Fibroblast of pulmonary artery (primary cell): Measurements from ENCODE around the gene TPCN2.

Source experiments
- DNase-seq: peaks from one replicate; pipeline ENCODE4 v3.0.0-alpha.2; 2010; ENCODE audit warnings: low read depth
- H3K4me3 ChIP-seq: replicated peaks from 2 replicates; pipeline ENCODE4 v1.5.1; 2011; ENCODE audit warnings: low read depth, mild to moderate bottlenecking, control low read depth, low read length, moderate library complexity
- CTCF ChIP-seq: IDR thresholded peaks from 2 replicates; pipeline ENCODE4 v1.5.1; 2011; ENCODE audit warnings: mild to moderate bottlenecking, control low read depth, low read length, inconsistent platforms; ENCODE audit errors: missing control alignments

The TPCN2 gene

DNA sequence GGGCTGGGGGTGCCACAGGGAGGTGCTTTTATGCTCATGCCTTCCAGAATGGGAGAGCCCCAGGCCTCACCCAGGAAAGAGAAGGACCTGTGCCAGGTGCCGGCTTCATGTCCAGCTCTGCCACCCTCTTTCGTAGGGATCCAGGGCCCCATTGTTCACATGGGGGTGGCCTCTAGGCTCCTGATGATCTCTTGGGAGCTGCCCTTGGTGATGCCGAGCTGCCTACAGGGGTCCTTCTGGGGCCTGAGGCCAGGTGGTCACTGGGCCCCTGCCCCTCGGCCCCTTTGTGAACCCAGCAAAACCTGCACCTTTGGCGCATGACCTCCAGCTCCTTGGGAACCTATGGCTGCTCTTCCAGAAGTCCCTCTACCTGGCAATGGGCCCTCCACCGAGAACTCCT is 65.6 kb downstream of the TPCN2 start:
- no peak for TF ChIP-seq CTCF
- no peak for DNase-seq
- H3K4me3 ChIP-seq: no peak overlapping the region

DNA sequence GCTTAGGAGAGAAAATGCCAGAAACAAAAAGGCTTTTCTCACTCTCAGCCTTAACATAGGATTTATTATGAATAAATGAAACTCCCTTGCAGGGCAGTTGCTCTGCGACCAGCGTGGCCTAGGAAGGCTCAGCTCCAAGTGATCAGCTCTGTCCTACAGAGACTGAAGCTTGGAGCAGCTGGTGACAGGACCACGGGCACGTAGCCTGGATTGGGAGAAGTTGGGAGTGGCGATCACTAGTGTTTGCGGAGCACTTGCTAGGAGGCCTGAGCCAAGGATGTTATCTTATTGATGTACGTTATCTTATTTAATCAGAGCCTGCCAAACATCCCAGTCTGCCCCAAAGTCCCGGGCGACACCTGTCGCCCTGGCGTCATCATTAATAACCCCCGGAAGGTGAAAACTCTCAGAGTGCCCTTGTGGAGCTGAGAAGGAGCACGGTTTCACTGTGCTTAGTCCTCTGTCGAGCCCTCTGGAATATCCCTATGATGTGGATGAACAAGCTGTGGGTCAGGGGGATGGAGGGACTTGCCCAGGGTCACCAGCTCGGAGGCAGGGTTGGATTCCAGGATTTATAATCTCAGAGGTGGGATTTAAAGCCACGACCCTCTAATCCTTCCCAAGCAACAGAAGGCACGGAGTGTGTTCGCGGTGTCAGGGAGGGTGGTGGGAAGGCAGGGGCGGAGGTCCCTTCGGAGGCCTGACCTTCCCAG is 66.2 kb downstream of the TPCN2 start:
- H3K4me3 ChIP-seq: no peak overlapping the region
- no peak for TF ChIP-seq CTCF
- no peak for DNase-seq

DNA sequence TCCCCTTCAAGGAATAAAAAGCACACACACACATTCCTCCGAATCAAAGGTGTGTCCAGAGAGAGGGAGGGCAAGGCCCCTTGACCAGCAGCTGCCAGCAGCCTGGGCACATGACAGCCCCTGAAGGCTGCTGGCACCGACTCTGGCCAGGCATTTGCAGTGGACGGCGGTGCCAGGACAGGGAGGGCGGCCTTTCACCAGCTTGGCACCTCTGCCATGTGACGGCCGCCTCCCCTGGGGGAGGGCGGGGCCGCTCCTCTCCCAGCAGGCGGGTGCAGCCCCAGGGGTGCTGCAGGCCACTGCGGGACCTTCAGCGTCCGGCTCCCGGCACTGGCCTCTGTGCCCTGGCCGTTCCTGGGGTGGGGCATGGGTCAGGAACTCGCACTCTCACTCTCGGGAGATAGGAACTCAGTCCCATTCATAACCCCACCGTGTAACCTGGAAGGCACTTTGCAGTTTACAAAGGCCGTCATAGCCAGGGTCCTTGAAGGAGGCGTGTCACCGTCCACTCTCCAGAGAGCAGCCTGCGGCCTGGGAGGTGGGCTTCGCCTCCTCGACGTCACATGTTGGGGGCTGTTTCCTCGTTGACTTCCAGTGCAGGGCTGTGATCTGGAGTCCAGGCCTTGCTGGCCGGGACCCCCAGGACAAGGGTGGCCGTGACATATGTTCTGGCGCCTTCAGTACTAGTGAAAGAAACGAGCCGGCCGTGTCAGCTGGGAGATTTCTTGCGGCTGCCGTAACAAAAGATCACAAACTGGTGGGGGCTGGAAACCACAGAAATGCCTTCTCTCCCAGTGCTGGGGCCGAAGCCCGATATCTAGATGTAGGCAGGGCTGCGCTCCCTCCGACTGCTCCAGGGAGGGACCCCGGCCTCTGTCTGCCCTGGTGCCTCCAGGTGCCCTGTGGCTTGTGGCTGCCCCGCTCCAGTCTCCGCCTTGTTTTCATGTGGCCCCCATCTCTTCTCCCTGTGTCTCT is 67.1 kb downstream of the TPCN2 start:
- no peak for DNase-seq
- no peak for TF ChIP-seq CTCF
- H3K4me3 ChIP-seq: no peak overlapping the region

DNA sequence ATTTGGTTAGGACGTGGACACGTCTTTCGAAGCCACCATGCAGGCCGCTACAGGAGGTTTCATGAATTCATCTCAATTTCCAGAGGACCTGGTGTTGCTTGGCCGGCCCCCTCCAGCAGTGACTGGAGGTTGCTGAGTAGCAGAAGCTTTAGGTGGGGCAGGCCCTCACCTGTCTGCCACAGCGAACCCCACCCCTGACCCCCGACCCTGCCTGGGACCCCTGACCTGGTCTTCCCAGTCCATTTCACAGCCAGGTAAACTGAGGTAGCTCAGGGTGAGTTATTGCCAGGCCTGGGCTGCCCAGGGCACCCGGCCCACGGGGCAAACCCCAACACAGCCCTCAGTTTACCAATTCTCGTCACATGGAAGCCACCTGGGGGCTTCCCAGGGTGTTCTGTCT is 67.9 kb downstream of the TPCN2 start:
- no peak overlapping the region for H3K4me3 ChIP-seq
- no peak for DNase-seq
- no peak for TF ChIP-seq CTCF

- H3K4me3 ChIP-seq: no peak overlapping the region
- no peak for TF ChIP-seq CTCF
- no peak for DNase-seq
Measured at GRCh38 chr11:69119190-69119589, 70.5 kb downstream of the TPCN2 start.

- DNase-seq: no peak
- TF ChIP-seq CTCF: no peak
- no peak overlapping the region for H3K4me3 ChIP-seq
Measured at GRCh38 chr11:69120096-69120875, 71.6 kb downstream of the TPCN2 start.
